ENCODE results near the gene IGFL1.
"Not testable (repeated sequence)": the region's sequence is repeated elsewhere in the genome, so short reads cannot be mapped to it uniquely, and the experiment has no call there.

IGFL1 gene

DNA sequence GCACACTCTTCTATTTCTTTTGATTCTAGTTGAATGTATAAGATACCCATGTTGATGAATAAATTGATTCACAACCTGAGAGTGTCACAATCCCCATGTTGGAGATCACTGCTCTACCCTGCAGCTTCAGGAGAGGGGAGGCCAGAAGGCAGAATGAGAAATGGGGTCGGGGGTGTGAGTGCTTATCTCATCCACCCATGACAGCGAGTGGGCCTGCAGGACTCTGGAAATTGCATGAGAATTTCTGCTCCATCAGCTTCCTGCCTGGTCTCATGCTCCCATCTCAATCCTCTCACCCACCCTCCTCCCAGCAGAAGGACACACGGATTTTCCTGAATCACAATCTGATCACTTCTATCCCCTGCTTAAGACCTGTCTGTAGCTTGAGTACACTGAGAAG is 22.9 kb upstream of the IGFL1 start:
- Histone ChIP-seq H3K9ac (ENCODE audit: low read length) (no peak overlapping the region), H3K4me2 (ENCODE audit: low read depth, low read length, poor library complexity, severe bottlenecking) (no peak overlapping the region), H2AFZ (ENCODE audit: low read depth, low read length, severe bottlenecking) (no peak overlapping the region), H3K79me2 (ENCODE audit: insufficient read depth, low read length) (no peaks in the 10 kb centered on the region), H3K27ac (ENCODE audit: low read depth, low read length) (no peak overlapping the region), H4K20me1 (ENCODE audit: low read depth, low read length) (no peaks in the 10 kb centered on the region), H3K9me2 (replicated peaks; ENCODE audit: insufficient read depth, low read length) (no peaks in the 10 kb centered on the region), H3F3A (ENCODE audit: insufficient read depth) (no peaks in the 10 kb centered on the region), H3K27me3 (ENCODE audit: low read length) (no peaks in the 10 kb centered on the region), H3K36me3 (ENCODE audit: low read length) (no peaks in the 10 kb centered on the region), H3K4me3 (ENCODE audit: insufficient read depth, low read length, poor library complexity, severe bottlenecking) (no peak overlapping the region), H3K9me3 (ENCODE audit: insufficient read depth, low read length) (no peaks in the 10 kb centered on the region)
- TF ChIP-seq, protein P1, sequence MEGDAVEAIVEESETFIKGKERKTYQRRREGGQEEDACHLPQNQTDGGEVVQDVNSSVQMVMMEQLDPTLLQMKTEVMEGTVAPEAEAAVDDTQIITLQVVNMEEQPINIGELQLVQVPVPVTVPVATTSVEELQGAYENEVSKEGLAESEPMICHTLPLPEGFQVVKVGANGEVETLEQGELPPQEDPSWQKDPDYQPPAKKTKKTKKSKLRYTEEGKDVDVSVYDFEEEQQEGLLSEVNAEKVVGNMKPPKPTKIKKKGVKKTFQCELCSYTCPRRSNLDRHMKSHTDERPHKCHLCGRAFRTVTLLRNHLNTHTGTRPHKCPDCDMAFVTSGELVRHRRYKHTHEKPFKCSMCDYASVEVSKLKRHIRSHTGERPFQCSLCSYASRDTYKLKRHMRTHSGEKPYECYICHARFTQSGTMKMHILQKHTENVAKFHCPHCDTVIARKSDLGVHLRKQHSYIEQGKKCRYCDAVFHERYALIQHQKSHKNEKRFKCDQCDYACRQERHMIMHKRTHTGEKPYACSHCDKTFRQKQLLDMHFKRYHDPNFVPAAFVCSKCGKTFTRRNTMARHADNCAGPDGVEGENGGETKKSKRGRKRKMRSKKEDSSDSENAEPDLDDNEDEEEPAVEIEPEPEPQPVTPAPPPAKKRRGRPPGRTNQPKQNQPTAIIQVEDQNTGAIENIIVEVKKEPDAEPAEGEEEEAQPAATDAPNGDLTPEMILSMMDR (IDR thresholded peaks at IDR 0.05; ENCODE audit: insufficient read depth, low read length, poor library complexity, severe bottlenecking), result no peak
- no peak for TF ChIP-seq EZH2phosphoT487 (conservative IDR thresholded peaks at IDR 0.05; ENCODE audit: low read length)

GRCh38 chr19:46207858-46208257 is 21.7 kb upstream of the IGFL1 start:
- H3F3A ChIP-seq (ENCODE audit: insufficient read depth), result not testable (repeated sequence)

DNA sequence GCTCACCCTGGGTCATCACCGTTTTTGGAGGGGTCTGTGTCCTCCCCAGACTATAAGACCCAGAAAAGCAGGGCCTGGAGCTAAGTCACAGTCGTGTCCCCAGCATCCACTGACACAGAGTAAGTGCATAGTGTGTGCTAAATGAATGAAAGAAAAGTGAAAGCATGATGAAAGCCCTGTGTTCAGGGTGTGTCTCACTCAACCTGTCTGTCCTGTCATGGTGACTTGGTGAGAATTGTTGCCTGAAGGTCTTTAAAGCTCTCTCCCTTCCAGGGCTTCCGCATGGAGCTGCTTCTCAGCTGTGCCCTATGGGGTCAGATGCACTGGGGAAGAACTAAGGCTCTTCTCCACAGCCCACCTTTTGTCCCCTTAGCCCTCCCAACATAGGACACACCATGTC is 20.5 kb upstream of the IGFL1 start:
- Histone ChIP-seq H3K4me3 (ENCODE audit: insufficient read depth, low read length, poor library complexity, severe bottlenecking) (no peak overlapping the region), H3K4me2 (ENCODE audit: low read depth, low read length, poor library complexity, severe bottlenecking) (no peak overlapping the region), H3K27ac (ENCODE audit: low read depth, low read length) (no peak overlapping the region), H3K9me3 (ENCODE audit: insufficient read depth, low read length) (no peaks in the 10 kb centered on the region), H3K9ac (ENCODE audit: low read length) (no peak overlapping the region), H3K79me2 (ENCODE audit: insufficient read depth, low read length) (no peaks in the 10 kb centered on the region), H3K36me3 (ENCODE audit: low read length) (no peaks in the 10 kb centered on the region), H3K9me2 (replicated peaks; ENCODE audit: insufficient read depth, low read length) (no peaks in the 10 kb centered on the region), H4K20me1 (ENCODE audit: low read depth, low read length) (no peaks in the 10 kb centered on the region), H3F3A (ENCODE audit: insufficient read depth) (no peaks in the 10 kb centered on the region), H2AFZ (ENCODE audit: low read depth, low read length, severe bottlenecking) (no peak overlapping the region), H3K27me3 (ENCODE audit: low read length) (no peaks in the 10 kb centered on the region)
- no peak for TF ChIP-seq EZH2phosphoT487 (conservative IDR thresholded peaks at IDR 0.05; ENCODE audit: low read length)
- TF ChIP-seq, protein P1 (IDR thresholded peaks at IDR 0.05; ENCODE audit: insufficient read depth, low read length, poor library complexity, severe bottlenecking), result no peak

More at GRCh38 chr19:46207858-46208257, 21.7 kb upstream of the IGFL1 start:
- not testable (repeated sequence) for H4K20me1 ChIP-seq (ENCODE audit: low read depth, low read length); H3K79me2 ChIP-seq (ENCODE audit: insufficient read depth, low read length); H3K9me2 ChIP-seq (replicated peaks; ENCODE audit: insufficient read depth, low read length); H3K9ac ChIP-seq (ENCODE audit: low read length); H3K27ac ChIP-seq (ENCODE audit: low read depth, low read length); H3K4me2 ChIP-seq (ENCODE audit: low read depth, low read length, poor library complexity, severe bottlenecking); H3K4me3 ChIP-seq (ENCODE audit: insufficient read depth, low read length, poor library complexity, severe bottlenecking); H3K27me3 ChIP-seq (ENCODE audit: low read length); H2AFZ ChIP-seq (ENCODE audit: low read depth, low read length, severe bottlenecking); H3K36me3 ChIP-seq (ENCODE audit: low read length); H3K9me3 ChIP-seq (ENCODE audit: insufficient read depth, low read length)

GRCh38 chr19:46209472-46209871 is 20.1 kb upstream of the IGFL1 start:
- H3K9me3 ChIP-seq (ENCODE audit: insufficient read depth, low read length), result no peaks in the 10 kb centered on the region
- no peak overlapping the region for H3K27ac ChIP-seq (ENCODE audit: low read depth, low read length)
- no peak overlapping the region for H3K4me3 ChIP-seq (ENCODE audit: insufficient read depth, low read length, poor library complexity, severe bottlenecking)
- no peaks in the 10 kb centered on the region for H3F3A ChIP-seq (ENCODE audit: insufficient read depth)
- no peak overlapping the region for H2AFZ ChIP-seq (ENCODE audit: low read depth, low read length, severe bottlenecking)
- H3K9me2 ChIP-seq (replicated peaks; ENCODE audit: insufficient read depth, low read length), result no peaks in the 10 kb centered on the region
- no peaks in the 10 kb centered on the region for H4K20me1 ChIP-seq (ENCODE audit: low read depth, low read length)
- no peaks in the 10 kb centered on the region for H3K27me3 ChIP-seq (ENCODE audit: low read length)
- no peak for TF ChIP-seq EZH2phosphoT487 (conservative IDR thresholded peaks at IDR 0.05; ENCODE audit: low read length)
- TF ChIP-seq, protein P1 (IDR thresholded peaks at IDR 0.05; ENCODE audit: insufficient read depth, low read length, poor library complexity, severe bottlenecking), result no peak
- H3K4me2 ChIP-seq (ENCODE audit: low read depth, low read length, poor library complexity, severe bottlenecking), result no peak overlapping the region
- H3K9ac ChIP-seq (ENCODE audit: low read length), result no peak overlapping the region
- H3K79me2 ChIP-seq (ENCODE audit: insufficient read depth, low read length), result no peaks in the 10 kb centered on the region
- no peaks in the 10 kb centered on the region for H3K36me3 ChIP-seq (ENCODE audit: low read length)

Measured in SU-DHL-6 (cell line).